Activated CD4-positive, alpha-beta T cell treated with anti-CD3 and anti-CD28 coated beads for 4 hours (primary cell): Measurements from ENCODE around the gene ARPC1A.
A peak's percentile ranks its signal among the peaks of the same experiment; 100 is the strongest.
"Not testable (repeated sequence)": the region's sequence is repeated elsewhere in the genome, so short reads cannot be mapped to it uniquely, and the experiment has no call there.

Experiments
- DNase-seq, 2 donors: peaks; one replicate each; pipeline ENCODE4 v3.0.0-alpha.2; 2020

The ARPC1A gene

GRCh38 chr7:99325592-99326407 is at the start of gene ARPC1A:
ARPC1A (plus strand) TSS chr7:99325898; CDS start chr7:99333354, 7,456 bp downstream.
- DNase-seq, result peak; percentile 89 to 90

GRCh38 chr7:99278180-99278579 is 47.5 kb upstream of the ARPC1A start:
- no peak for DNase-seq

GRCh38 chr7:99284165-99284564 is 41.5 kb upstream of the ARPC1A start:
- not testable (repeated sequence) for DNase-seq

GRCh38 chr7:99287779-99288534 is 37.7 kb upstream of the ARPC1A start:
- no peak for DNase-seq

GRCh38 chr7:99289185-99289584 is 36.5 kb upstream of the ARPC1A start:
- no peak for DNase-seq

- DNase-seq, result not testable (repeated sequence)
Observed at GRCh38 chr7:99290148-99290547, 35.5 kb upstream of the ARPC1A start.

- no peak for DNase-seq
Observed at GRCh38 chr7:99290980-99291607, 34.6 kb upstream of the ARPC1A start.

GRCh38 chr7:99292127-99292526 is 33.6 kb upstream of the ARPC1A start:
- DNase-seq, result no peak

- DNase-seq, result no peak
Observed at GRCh38 chr7:99293167-99293566, 32.5 kb upstream of the ARPC1A start.

- DNase-seq, result no peak
Observed at GRCh38 chr7:99293650-99294049, 32.0 kb upstream of the ARPC1A start.

GRCh38 chr7:99296471-99296870 is 29.2 kb upstream of the ARPC1A start:
- no peak for DNase-seq

- no peak for DNase-seq
Observed at GRCh38 chr7:99301496-99301895, 24.2 kb upstream of the ARPC1A start.

- DNase-seq, result no peak
Observed at GRCh38 chr7:99305473-99306260, 20.0 kb upstream of the ARPC1A start.

GRCh38 chr7:99308461-99309074 is 17.1 kb upstream of the ARPC1A start:
- DNase-seq, result no peak

GRCh38 chr7:99309111-99309510 is 16.6 kb upstream of the ARPC1A start:
- no peak for DNase-seq

- no peak for DNase-seq
Observed at GRCh38 chr7:99310004-99310403, 15.7 kb upstream of the ARPC1A start.

- DNase-seq, result no peak
Observed at GRCh38 chr7:99311702-99312101, 14.0 kb upstream of the ARPC1A start.

- DNase-seq, result peak; percentile 58 to 80
Observed at GRCh38 chr7:99312316-99313203, 13.1 kb upstream of the ARPC1A start.

- DNase-seq, result no peak
Observed at GRCh38 chr7:99313204-99313573, 12.5 kb upstream of the ARPC1A start.

GRCh38 chr7:99314504-99314903 is 11.2 kb upstream of the ARPC1A start:
- DNase-seq, result no peak

GRCh38 chr7:99320371-99320770 is 5.3 kb upstream of the ARPC1A start:
- DNase-seq, result no peak
